Adrenal gland (tissue), 12 donors: Measurements from ENCODE around the gene GALNT10. TPM values are rescaled to one million over a fixed set of nuclear protein-coding genes. Genes with fewer than 3 reads are reported as not detected.

Source experiments
- DNase-seq, 7 donors: peaks; one replicate each; pipeline ENCODE4 v3.0.0-alpha.2; 2019 to 2020
- H3K27ac ChIP-seq, 5 donors: fragments of 200-600 bp; sonication (generic) in 4 of 5; 1 replicate in 3 of 5; 2 replicates in 2 of 5; pipeline versions ENCODE4 v1.5.1 to v1.8.0; 2016 to 2020; ENCODE audit warnings: mild to moderate bottlenecking in 1 of 5
- H3K27me3 ChIP-seq: fragments of 200-600 bp; 2 replicates; pipeline ENCODE4 v1.8.0; 2021
- H3K36me3 ChIP-seq, 2 donors: fragments of 200-600 bp; replicated peaks in 1 of 2; 1 replicate in 1 of 2; 2 replicates in 1 of 2; pipeline versions ENCODE4 v1.5.1 to v1.8.0; 2018 to 2022
- H3K4me1 ChIP-seq, 2 donors: fragments of 200-600 bp; replicated peaks in 1 of 2; 1 replicate in 1 of 2; 2 replicates in 1 of 2; pipeline versions ENCODE4 v1.5.1 to v1.8.0; 2018 to 2021
- H3K4me3 ChIP-seq, 4 donors: fragments of 200-600 bp; sonication (generic) in 3 of 4; one replicate each; pipeline ENCODE4 v1.5.1; 2016 to 2018
- H3K9me3 ChIP-seq, 3 donors: fragments of 200-600 bp; sonication (generic) in 1 of 3; replicated peaks in 1 of 3; 1 replicate in 2 of 3; 2 replicates in 1 of 3; pipeline versions ENCODE4 v1.5.1 to v1.8.0; 2016 to 2021
- POLR2A ChIP-seq, 2 donors: fragments of 450-650 bp; IDR thresholded peaks; one replicate each; pipeline ENCODE4 v1.6.1; 2017; ENCODE audit warnings: antibody characterized with exemption in 2 of 2, mild to moderate bottlenecking in 2 of 2, moderate library complexity in 1 of 2
- WGBS, 4 donors: extraction: QIAGEN DNeasy Blood & Tissue Kit in 2 of 4; methylation state at CpG; one replicate each; pipeline versions ENCODE4 v1.1.5 to v1.1.7; 2013 to 2017; 5-methylcytosine and 5-hydroxymethylcytosine counted together
- intact Hi-C, 2 donors: fragments of 100-400 bp; cut with DNase I; formaldehyde crosslinking; loops; one replicate each; pipeline versions ENCODE4 v1.14.1 to v1.15.0; 2022 to 2023
- polyA plus RNA-seq, 3 donors: library from polyadenylated mRNA; stranded (reverse); fragments of 200-250 nt in 2 of 3; fragments of 350-450 nt in 1 of 3; fragmentation: Illumina TruSeq in 1 of 3; extraction: RNeasy Lipid Tissue Mini Kit (QIAGEN cat#74804) in 1 of 3; gene quantifications; one replicate each; pipeline ENCODE4 v1.2.3, GENCODE V29; 2013 to 2014
- total RNA-seq, 9 donors: library from RNA; depleted of rRNA in 4 of 9; stranded (reverse); fragments of >200 nt in 4 of 9; fragments of 120-200 nt in 1 of 9; fragmentation: NEBNext Ultra II Directional in 1 of 9; extraction: Animal tissue kit (Norgen Biotek cat#: 25700) in 1 of 9; gene quantifications; one replicate each; pipeline versions ENCODE4 v1.1.0 to v1.2.4, GENCODE V29; 2013 to 2023
- TF ChIP-seq, protein P1 (sequence below), 6 experiments: fragments of 450-650 bp in 4 of 6; fragments of 200-600 bp in 2 of 6; sonication (generic) in 1 of 6; IDR thresholded peaks; 1 replicate in 5 of 6; 2 replicates in 1 of 6; pipeline versions ENCODE4 v1.5.1 to v1.8.0; 2016 to 2021; ENCODE audit warnings: antibody characterized with exemption in 6 of 6, mild to moderate bottlenecking in 2 of 6, moderate library complexity in 1 of 6
- donor health status: healthy with polysubstance abuse.
- donor health status: Bipolar disorder and iron deficiency.
- donor health status: DM: yes; HTN: yes; CAD: no.
- donor health status: DM: no; HTN: no; CAD: no.
- donor health status: DM: no; HTN: no; CAD: no.
- donor health status: DM: yes; HTN: yes; CAD: no.

Gene GALNT10
- total and polyA plus RNA-seq, 12 donors = 5.6 to 74.1 (median 43.4) TPM

DNA sequence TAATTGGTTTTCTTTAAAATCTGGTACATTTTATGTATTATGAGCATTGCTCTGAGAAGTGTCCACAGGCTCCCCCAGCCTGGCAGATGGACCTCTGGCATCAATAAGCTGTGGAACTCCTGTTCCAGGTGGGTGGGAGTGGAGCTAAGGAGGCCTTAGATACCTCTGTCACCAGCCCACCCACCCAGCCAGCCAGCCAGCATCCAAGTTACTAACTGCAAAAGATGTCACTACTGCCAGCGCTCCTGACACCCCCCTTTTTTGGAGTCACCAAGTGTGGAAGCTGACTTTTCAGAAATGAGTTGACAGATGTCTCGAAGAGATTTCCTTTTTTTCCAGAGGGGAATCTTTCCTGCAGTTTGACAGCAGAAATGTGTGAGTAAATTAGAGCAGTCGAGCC is 111.2 kb downstream of the GALNT10 start:
- Histone ChIP-seq H3K9me3 (peaks cover 0 to 4% (median 0%) of the 10 kb centered on the region in 3 donors), H3K27me3 (no peaks in the 10 kb centered on the region), H3K4me3 (no peak overlapping the region), H3K36me3 (no peaks in the 10 kb centered on the region), H3K27ac (no peak overlapping the region), H3K4me1 (no peaks in the 10 kb centered on the region)
- no peak for TF ChIP-seq POLR2A (IDR thresholded peaks at IDR 0.05)
- TF ChIP-seq, protein P1, sequence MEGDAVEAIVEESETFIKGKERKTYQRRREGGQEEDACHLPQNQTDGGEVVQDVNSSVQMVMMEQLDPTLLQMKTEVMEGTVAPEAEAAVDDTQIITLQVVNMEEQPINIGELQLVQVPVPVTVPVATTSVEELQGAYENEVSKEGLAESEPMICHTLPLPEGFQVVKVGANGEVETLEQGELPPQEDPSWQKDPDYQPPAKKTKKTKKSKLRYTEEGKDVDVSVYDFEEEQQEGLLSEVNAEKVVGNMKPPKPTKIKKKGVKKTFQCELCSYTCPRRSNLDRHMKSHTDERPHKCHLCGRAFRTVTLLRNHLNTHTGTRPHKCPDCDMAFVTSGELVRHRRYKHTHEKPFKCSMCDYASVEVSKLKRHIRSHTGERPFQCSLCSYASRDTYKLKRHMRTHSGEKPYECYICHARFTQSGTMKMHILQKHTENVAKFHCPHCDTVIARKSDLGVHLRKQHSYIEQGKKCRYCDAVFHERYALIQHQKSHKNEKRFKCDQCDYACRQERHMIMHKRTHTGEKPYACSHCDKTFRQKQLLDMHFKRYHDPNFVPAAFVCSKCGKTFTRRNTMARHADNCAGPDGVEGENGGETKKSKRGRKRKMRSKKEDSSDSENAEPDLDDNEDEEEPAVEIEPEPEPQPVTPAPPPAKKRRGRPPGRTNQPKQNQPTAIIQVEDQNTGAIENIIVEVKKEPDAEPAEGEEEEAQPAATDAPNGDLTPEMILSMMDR (IDR thresholded peaks at IDR 0.05) = no peak
- 80 to 87% (median 82%) methylated on average over 3 of the region's 3 CpGs for WGBS, 4 donors
- intact Hi-C loops = no loop called here
- DNase-seq = no peak

DNA sequence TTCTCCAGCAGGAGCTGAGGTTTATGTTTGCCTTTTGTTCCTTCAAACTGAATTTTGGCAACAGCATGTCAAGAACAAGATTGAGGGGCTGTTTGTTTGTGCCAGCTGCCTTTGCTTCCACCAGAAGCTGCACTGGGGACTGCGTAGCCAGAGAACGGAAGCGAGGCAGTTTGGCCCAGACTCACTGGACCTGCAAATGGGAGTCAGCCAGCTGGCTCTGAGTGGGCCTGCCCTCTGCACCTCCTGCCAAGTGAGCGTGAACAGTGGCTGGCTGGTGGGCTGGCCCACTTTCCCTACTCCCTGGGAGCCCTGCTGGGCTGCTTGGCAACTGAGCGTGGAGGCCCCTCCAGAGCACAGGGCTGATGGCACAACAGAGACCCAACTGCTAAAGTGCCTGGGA is 111.6 kb downstream of the GALNT10 start:
- H3K4me1 ChIP-seq = no peaks in the 10 kb centered on the region
- 75 to 95% (median 85%) methylated on average over 4 to 5 of the region's 5 CpGs for WGBS, 4 donors
- no peaks in the 10 kb centered on the region for H3K36me3 ChIP-seq
- H3K9me3 ChIP-seq = peaks cover 0 to 4% (median 0%) of the 10 kb centered on the region in 3 donors
- peak in 2 of 7 donors; percentile 9 to 30 for DNase-seq
- intact Hi-C loops = no loop called here
- no peak for TF ChIP-seq POLR2A (IDR thresholded peaks at IDR 0.05)
- TF ChIP-seq, protein P1 (IDR thresholded peaks at IDR 0.05) = no peak
- H3K4me3 ChIP-seq = no peak overlapping the region
- H3K27me3 ChIP-seq = no peaks in the 10 kb centered on the region
- H3K27ac ChIP-seq = no peak overlapping the region

DNA sequence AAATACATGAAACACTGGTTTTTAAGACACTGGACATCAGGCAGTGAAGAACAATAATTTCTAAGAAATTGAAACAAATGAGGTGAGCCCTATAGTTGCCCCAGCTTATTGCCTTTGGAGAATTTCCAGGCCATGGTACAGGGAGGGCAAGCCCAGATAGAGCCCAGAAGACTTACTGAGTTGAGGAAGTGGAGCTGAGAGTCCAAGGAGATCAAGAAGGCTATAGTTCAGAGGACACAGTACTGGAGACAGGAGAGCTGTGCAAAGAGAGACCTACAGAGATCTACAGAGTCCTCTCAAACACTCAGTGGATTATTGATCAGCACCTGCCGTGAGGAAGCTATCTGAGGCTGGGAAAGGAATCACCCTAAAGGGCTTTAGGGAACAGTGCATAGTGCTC is 112.6 kb downstream of the GALNT10 start:
- 92 to 100% (median 97%) methylated on average over 1 of the region's 1 CpG for WGBS, 4 donors
- no peak overlapping the region for H3K4me3 ChIP-seq
- H3K36me3 ChIP-seq = no peaks in the 10 kb centered on the region
- DNase-seq = no peak
- TF ChIP-seq, protein P1 (IDR thresholded peaks at IDR 0.05) = no peak
- no peak for TF ChIP-seq POLR2A (IDR thresholded peaks at IDR 0.05)
- no peaks in the 10 kb centered on the region for H3K4me1 ChIP-seq
- intact Hi-C loops = no loop called here
- H3K27me3 ChIP-seq = no peaks in the 10 kb centered on the region
- no peak overlapping the region for H3K27ac ChIP-seq
- H3K9me3 ChIP-seq = peaks cover 0 to 4% (median 0%) of the 10 kb centered on the region in 3 donors

DNA sequence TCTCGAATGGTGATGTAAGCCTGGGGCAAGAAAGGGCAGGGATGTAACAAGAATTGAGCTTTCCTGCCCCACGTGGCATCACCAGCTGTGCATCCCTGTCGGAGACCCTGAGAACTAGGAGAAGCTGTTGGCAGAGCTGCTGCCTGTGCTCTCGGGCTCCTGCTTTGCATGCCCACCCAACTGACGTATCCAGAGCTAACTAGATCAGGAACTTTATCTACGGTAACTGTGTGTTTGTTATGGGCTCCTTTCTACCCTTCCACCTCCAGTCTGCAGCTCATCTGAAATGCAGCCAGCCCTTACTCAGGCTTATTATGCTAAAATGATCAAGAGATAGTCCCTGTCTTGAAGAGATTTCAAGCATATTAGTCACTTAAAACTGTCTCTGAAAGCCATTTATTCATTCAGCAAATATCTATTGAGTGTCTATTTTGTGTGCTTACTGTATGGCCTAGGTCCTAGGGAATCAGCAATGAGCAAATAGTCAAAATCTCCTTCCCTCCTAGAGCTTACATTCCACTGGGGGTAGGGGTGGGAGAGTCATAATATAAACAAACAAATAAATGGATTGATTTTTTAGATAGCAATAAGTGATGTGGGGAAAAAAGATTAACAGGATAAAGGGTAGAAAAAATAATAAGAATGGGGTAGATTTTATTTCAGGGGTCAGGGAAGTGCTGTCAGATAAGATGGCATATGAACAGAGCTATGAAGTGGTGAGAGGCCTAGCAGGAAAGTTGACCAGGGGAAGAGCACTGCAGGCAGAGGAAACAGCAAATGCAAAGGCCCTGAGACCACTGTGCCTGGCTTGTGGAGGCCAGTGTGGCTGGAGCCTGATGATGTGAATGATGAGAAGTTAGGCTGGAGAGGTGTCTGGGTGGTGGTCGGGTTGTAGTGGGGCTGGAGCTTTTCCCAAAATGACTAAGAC is 118.2 kb downstream of the GALNT10 start:
- H3K36me3 ChIP-seq = no peaks in the 10 kb centered on the region
- H3K4me1 ChIP-seq = peaks cover 0 to 5% of the 10 kb centered on the region in 2 donors
- H3K27me3 ChIP-seq = no peaks in the 10 kb centered on the region
- peaks cover 0 to 4% (median 0%) of the 10 kb centered on the region in 3 donors for H3K9me3 ChIP-seq
- intact Hi-C loops = no loop called here
- TF ChIP-seq, protein P1 (IDR thresholded peaks at IDR 0.05) = no peak
- no peak for TF ChIP-seq POLR2A (IDR thresholded peaks at IDR 0.05)
- H3K27ac ChIP-seq = no peak overlapping the region
- WGBS, 4 donors = 75 to 84% (median 80%) methylated on average over 5 to 7 of the region's 7 CpGs
- H3K4me3 ChIP-seq = no peak overlapping the region
- peak in 1 of 7 donors; percentile 14 for DNase-seq
